Breast epithelium (tissue), 3 donors: ENCODE measurements around the gene ZNF546.

ENCODE experiments used
- POLR2A ChIP-seq: fragments of 450-650 bp; IDR thresholded peaks from one replicate; pipeline ENCODE4 v1.6.1; 2016; ENCODE audit warnings: antibody characterized with exemption, mild to moderate bottlenecking, moderate library complexity
- POLR2AphosphoS5 ChIP-seq, 3 donors: sonication (generic); formaldehyde crosslinking; IDR thresholded peaks; one replicate each; pipeline ENCODE4 v1.6.1; 2017; ENCODE audit warnings: antibody characterized with exemption in 3 of 3
- TF ChIP-seq, protein P1 (sequence below), 3 donors: fragments of 450-650 bp; IDR thresholded peaks; one replicate each; pipeline ENCODE4 v1.5.1; 2016 to 2017; ENCODE audit warnings: antibody characterized with exemption in 3 of 3, mild to moderate bottlenecking in 3 of 3, moderate library complexity in 3 of 3

DNA sequence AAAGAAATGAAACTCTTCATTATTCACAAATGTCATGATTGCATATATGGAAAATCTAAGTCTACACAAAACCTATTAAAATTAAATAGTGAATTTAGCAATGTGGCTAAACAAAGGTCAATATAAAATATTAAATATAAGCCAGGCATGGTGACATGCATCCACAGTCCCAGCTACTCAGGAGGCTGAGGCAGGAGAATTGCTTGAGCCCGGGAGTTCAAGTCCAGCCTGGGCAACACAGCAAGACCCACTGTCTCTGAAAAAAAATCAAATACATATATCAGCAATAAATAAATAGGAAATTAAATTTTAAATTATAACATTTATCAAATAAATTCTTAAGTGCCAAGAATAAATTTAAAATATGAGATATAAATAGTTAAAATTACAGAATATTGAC is 14.0 kb upstream of the ZNF546 start:
- TF ChIP-seq, protein P1, sequence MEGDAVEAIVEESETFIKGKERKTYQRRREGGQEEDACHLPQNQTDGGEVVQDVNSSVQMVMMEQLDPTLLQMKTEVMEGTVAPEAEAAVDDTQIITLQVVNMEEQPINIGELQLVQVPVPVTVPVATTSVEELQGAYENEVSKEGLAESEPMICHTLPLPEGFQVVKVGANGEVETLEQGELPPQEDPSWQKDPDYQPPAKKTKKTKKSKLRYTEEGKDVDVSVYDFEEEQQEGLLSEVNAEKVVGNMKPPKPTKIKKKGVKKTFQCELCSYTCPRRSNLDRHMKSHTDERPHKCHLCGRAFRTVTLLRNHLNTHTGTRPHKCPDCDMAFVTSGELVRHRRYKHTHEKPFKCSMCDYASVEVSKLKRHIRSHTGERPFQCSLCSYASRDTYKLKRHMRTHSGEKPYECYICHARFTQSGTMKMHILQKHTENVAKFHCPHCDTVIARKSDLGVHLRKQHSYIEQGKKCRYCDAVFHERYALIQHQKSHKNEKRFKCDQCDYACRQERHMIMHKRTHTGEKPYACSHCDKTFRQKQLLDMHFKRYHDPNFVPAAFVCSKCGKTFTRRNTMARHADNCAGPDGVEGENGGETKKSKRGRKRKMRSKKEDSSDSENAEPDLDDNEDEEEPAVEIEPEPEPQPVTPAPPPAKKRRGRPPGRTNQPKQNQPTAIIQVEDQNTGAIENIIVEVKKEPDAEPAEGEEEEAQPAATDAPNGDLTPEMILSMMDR (IDR thresholded peaks at IDR 0.05) = no peak
- TF ChIP-seq POLR2AphosphoS5 (IDR thresholded peaks at IDR 0.05) (no peak), POLR2A (no peak)
